Measurements from ENCODE around the gene TMEM151B.
"Not testable (repeated sequence)": the region's sequence is repeated elsewhere in the genome, so short reads cannot be mapped to it uniquely, and the experiment has no call there.

TMEM151B gene

DNA sequence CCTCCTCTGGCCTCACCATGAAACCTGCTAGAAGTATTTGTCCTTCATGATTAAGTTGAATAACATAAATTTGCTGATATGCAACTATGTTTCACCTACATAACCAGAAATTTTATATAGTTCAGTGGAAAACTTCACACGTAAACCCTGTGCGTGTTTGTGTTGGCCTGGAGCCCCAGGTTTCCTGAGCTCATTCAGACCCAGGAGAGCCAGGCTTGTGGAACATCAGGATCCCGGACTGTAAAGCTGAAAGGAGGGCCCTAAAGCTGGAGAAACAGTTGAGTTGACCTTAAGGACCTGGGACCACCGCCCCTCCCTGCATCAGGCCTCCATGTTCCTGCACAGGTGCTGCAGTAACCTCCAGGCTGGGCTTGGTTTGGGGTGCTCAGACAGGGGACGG is 69.1 kb downstream of the TMEM151B start:
- POLR2A ChIA-PET: no interaction called here
- TF ChIP-seq, protein P1, sequence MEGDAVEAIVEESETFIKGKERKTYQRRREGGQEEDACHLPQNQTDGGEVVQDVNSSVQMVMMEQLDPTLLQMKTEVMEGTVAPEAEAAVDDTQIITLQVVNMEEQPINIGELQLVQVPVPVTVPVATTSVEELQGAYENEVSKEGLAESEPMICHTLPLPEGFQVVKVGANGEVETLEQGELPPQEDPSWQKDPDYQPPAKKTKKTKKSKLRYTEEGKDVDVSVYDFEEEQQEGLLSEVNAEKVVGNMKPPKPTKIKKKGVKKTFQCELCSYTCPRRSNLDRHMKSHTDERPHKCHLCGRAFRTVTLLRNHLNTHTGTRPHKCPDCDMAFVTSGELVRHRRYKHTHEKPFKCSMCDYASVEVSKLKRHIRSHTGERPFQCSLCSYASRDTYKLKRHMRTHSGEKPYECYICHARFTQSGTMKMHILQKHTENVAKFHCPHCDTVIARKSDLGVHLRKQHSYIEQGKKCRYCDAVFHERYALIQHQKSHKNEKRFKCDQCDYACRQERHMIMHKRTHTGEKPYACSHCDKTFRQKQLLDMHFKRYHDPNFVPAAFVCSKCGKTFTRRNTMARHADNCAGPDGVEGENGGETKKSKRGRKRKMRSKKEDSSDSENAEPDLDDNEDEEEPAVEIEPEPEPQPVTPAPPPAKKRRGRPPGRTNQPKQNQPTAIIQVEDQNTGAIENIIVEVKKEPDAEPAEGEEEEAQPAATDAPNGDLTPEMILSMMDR (IDR thresholded peaks at IDR 0.05; ENCODE audit: insufficient read depth, low read length, missing control alignments): no peak

DNA sequence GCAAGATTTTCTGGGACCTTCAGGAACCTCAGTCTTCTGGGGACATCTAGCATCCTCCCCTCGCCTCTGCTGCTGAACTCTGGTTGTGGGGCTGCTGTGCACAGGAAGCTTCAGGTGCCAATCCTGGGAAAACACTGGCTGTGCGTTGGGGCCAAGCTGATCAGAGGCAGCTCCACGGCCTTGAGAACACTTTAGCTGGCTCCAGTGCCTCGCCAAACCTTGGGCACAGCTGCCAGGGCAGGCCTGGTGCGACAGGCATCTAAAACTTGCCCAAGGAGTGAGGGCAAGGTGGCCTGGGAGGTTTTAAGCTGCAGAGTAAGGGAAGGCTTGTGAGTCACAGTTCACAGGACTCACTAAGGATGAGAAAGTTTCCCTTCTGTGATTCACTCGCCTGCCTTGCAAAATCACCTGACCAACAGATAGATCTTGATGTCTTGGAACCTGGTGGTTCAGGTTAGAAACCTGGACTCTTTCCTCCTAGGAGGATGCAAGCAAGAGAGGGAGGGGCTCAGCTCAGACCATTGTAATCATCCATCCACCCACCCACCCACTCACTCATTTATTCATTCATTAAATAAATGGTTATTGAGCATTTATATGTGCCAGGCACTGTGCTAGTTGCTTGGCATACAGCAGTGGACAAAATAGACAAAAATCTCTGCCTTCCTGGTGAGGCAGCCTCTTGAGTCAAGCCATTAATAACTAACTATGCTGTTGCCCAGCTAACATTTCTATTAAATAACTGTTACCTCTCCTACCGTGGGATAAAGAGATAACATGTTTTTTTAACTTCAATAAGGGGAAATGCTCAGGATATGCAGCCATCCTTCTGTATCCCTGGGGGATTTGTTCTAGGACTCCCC is 69.7 kb downstream of the TMEM151B start:
- H3K4me3 ChIP-seq (ENCODE audit: low read depth, low read length): no peak overlapping the region
- TF ChIP-seq, protein P1 (IDR thresholded peaks at IDR 0.05; ENCODE audit: insufficient read depth, low read length, missing control alignments): no peak
- CTCF ChIA-PET: interaction anchor here (0.6 to 9.7 kb wide), 21 partner anchors 8 to 243 kb away, joined by 3 to 234 read pairs (median 10); partner anchors contain the start of genes AARS2, NFKBIE and TMEM151B
- DNase-seq (ENCODE audit: low read depth, low spot score): no peak
- POLR2A ChIA-PET: no interaction called here

More for the DNA sequence above, 69.1 kb downstream of the TMEM151B start:
- DNase-seq (ENCODE audit: low read depth, low spot score): no peak
- CTCF ChIA-PET: interaction anchor here (0.6 to 9.7 kb wide), 31 partner anchors 8 to 243 kb away, joined by 3 to 234 read pairs (median 6); partner anchors contain the start of genes AARS2, NFKBIE and TMEM151B
- no peak overlapping the region for H3K4me3 ChIP-seq (ENCODE audit: low read depth, low read length)

DNA sequence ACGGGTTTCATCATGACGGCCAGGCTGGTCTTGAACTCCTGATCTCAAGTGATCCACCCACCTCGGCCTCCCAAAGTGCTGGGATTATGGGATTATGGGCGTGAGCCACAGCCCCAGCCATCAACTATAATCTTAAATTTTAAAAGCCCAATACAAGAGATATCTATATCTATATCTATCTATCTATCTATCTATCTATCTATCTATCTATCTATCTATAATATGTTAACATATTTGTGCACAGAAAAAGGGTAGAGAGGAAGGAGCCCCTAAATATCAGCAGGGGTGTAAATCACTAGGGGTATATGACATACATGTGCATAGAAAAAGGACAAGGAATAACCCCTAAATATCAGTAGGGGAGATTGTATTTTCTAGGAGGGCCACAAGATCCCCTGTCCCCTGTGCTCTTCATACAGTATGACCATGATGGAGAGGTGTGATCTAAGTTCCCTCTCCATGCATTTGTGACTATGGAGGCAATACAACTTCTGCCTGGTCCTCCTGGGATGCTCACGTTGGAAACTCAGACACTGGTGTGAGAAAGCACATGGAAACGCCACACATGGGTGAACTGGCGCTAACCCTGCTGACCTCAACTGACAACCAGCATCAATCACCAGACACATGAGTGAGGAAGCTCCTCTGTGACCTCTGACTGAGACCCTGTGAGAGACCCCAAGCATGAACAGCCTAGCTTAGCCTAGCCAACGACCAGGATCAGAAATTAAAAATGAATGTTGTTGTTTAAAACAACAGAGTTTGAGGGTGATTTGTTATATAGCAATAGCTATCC is 71.0 kb downstream of the TMEM151B start:
- CTCF ChIA-PET: interaction anchor here (0.7 to 4.6 kb wide), 9 partner anchors 9 to 247 kb away, joined by 3 to 62 read pairs (median 4); partner anchors contain the start of genes AARS2 and TMEM151B
- TF ChIP-seq, protein P1 (IDR thresholded peaks at IDR 0.05; ENCODE audit: insufficient read depth, low read length, missing control alignments): no peak
- POLR2A ChIA-PET: interaction anchor here (0.5 kb wide), 1 partner anchor 179 kb away, joined by 4 read pairs; no protein-coding TSS in a partner anchor
- H3K4me3 ChIP-seq (ENCODE audit: low read depth, low read length): no peak overlapping the region
- DNase-seq (ENCODE audit: low read depth, low spot score): no peak

DNA sequence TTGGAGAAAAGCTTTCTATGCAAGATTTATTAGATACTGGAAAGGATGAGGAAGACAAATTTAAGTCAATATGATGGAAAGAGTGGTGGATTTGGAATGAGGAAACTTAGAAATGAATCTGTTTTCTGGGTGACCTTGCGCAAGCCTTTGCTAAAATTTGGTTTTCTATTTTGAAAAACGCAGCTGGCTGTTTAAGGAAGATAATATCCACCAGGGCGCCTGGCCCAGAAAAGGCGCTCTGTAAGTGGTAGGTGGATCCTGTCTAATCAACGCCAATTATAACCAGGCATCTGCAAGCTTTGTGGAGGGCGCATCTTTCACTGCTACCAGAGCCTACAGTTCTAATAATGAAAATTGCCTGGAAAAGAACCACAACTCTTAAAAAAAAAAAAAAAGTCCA is 71.8 kb downstream of the TMEM151B start:
- no peak for DNase-seq (ENCODE audit: low read depth, low spot score)
- CTCF ChIA-PET: interaction anchor here (0.7 to 4.6 kb wide), 9 partner anchors 10 to 248 kb away, joined by 3 to 62 read pairs (median 4); partner anchors contain the start of genes AARS2 and TMEM151B
- H3K4me3 ChIP-seq (ENCODE audit: low read depth, low read length): no peak overlapping the region
- TF ChIP-seq, protein P1 (IDR thresholded peaks at IDR 0.05; ENCODE audit: insufficient read depth, low read length, missing control alignments): no peak
- POLR2A ChIA-PET: no interaction called here

DNA sequence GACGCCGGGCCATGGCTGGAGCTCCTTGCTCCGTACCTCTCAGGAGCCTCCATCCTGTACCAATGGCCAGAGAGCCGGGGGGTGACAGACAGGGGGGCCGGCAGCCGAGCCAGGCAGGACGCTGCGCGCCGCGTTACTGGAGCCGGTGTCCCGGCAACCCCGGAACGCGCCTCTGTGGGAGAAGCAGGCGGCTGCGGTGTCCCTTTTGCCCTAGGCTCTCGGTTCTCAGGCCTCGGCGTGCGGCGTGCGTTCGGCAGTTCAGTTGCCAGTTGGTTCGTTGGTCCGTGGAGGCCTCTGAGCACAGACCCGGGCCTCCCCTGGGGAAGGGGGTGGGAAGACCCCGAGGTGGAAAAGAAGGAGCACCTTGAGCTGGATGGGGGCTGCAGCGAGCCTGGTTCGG is 72.2 kb downstream of the TMEM151B start, which contains the start of gene SPATS1:
Gene SPATS1, plus strand, starts transcription at position 162 of the 400 bp plus-strand sequence. CDS start 446 bp downstream, outside the sequence.
- no peak for DNase-seq (ENCODE audit: low read depth, low spot score)
- H3K4me3 ChIP-seq (ENCODE audit: low read depth, low read length): no peak within 1 kb of the TSS
- TF ChIP-seq, protein P1 (IDR thresholded peaks at IDR 0.05; ENCODE audit: insufficient read depth, low read length, missing control alignments): no peak
- CTCF ChIA-PET: interaction anchor here (0.7 to 4.6 kb wide), 6 partner anchors 10 to 188 kb away, joined by 3 to 62 read pairs (median 6); partner anchors contain the start of genes AARS2 and TMEM151B
- POLR2A ChIA-PET: no interaction called here

DNA sequence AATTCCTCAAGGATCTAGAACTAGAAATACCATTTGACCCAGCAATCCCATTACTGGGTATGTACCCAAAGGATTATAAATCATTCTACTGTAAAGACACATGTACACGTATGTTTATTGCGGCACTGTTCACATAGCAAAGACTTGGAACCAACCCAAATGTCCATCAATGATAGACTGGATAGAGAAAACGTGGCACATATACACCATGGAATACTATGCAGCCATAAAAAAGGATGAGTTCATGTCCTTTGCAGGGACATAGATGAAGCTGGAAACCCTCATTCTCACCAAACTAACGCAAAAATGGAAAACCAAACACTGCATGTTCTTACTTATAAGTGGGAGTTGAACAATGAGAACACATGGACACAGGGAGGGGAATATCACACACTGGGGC is 76.6 kb downstream of the TMEM151B start:
- H3K4me3 ChIP-seq (ENCODE audit: low read depth, low read length); POLR2A ChIA-PET; DNase-seq (ENCODE audit: low read depth, low spot score): not testable (repeated sequence)
- CTCF ChIA-PET: interaction anchor here (1.2 to 2.8 kb wide), 5 partner anchors 8 to 80 kb away, joined by 3 to 17 read pairs (median 9); partner anchors contain the start of gene AARS2
